ENCODE data around the gene MSN. TPM values are rescaled to one million over a fixed set of nuclear protein-coding genes. Genes with fewer than 3 reads are reported as not detected.
A peak's percentile ranks its signal among the peaks of the same experiment; 100 is the strongest.

Gene MSN
- total RNA-seq, 1 donor from 2014 or later, result 107 TPM

DNA sequence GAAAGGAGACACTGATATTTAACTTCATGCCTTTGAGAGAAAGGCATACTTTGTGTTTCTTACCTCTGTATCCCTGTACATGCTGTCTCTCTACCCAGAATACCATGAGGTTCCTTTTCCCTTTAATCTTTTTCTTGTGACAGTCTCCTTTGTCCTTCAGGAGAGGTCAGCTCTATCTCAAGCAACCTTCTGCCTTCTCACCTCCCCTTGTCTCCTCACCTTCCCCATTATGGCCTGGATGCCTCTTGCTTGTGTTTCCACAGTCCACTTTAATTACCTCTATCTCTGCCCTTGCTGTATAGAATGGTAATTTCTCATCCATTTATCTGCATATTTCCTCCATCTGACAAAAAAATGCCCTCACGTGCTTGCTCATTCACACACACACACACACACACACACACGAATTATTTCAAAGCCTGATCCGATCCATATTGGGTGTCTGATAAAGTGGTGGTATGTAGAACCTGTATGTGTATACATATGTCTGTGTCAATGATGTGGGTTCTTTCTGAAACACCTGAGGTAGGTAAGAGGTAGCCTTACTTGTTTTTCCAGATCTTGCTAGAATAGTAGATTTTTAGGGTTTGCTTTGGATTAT lies 28.5 kb downstream of the MSN start:
- Histone ChIP-seq H3K9me3 (replicated peaks) (no peaks in the 10 kb centered on the region), H3K36me3 (no peaks in the 10 kb centered on the region), H3K27ac (replicated peaks) (peak overlapping the region; percentile 76), H3K27me3 (ENCODE audit: low read depth) (no peaks in the 10 kb centered on the region), H3K4me3 (no peak overlapping the region), H3K4me1 (peaks cover 95% of the 10 kb centered on the region)
- intact Hi-C loops (cut with micrococcal nuclease), result no loop called here
- DNase-seq, result no peak
- TF ChIP-seq, protein P1, sequence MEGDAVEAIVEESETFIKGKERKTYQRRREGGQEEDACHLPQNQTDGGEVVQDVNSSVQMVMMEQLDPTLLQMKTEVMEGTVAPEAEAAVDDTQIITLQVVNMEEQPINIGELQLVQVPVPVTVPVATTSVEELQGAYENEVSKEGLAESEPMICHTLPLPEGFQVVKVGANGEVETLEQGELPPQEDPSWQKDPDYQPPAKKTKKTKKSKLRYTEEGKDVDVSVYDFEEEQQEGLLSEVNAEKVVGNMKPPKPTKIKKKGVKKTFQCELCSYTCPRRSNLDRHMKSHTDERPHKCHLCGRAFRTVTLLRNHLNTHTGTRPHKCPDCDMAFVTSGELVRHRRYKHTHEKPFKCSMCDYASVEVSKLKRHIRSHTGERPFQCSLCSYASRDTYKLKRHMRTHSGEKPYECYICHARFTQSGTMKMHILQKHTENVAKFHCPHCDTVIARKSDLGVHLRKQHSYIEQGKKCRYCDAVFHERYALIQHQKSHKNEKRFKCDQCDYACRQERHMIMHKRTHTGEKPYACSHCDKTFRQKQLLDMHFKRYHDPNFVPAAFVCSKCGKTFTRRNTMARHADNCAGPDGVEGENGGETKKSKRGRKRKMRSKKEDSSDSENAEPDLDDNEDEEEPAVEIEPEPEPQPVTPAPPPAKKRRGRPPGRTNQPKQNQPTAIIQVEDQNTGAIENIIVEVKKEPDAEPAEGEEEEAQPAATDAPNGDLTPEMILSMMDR (IDR thresholded peaks at IDR 0.05; ENCODE audit: borderline replicate concordance), result no peak

DNA sequence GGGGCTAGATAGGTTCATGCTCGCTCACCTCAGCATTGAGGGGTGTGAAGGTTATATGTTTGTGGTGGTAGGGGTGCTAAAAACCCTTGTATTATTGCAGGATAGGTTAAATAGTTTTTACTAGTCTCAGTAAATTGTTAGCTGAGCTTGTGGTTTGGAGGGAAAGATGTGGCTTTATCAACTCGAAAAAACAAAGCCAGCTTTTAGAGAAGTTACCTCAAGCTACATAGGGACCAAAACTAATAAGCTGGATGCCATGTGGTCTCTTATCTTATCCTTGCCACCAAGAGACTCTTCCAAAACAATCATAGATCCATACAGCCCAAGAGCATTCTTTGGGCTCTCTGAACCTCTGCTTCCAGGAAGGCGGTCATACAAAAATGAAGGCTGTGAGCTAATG lies 29.2 kb downstream of the MSN start:
- intact Hi-C loops (cut with micrococcal nuclease), result no loop called here
- no peaks in the 10 kb centered on the region for H3K27me3 ChIP-seq (ENCODE audit: low read depth)
- H3K4me3 ChIP-seq, result no peak overlapping the region
- peak overlapping the region; percentile 76 for H3K27ac ChIP-seq (replicated peaks)
- H3K9me3 ChIP-seq (replicated peaks), result no peaks in the 10 kb centered on the region
- peaks cover 95% of the 10 kb centered on the region for H3K4me1 ChIP-seq
- TF ChIP-seq, protein P1 (IDR thresholded peaks at IDR 0.05; ENCODE audit: borderline replicate concordance), result no peak
- no peaks in the 10 kb centered on the region for H3K36me3 ChIP-seq
- DNase-seq, result no peak

DNA sequence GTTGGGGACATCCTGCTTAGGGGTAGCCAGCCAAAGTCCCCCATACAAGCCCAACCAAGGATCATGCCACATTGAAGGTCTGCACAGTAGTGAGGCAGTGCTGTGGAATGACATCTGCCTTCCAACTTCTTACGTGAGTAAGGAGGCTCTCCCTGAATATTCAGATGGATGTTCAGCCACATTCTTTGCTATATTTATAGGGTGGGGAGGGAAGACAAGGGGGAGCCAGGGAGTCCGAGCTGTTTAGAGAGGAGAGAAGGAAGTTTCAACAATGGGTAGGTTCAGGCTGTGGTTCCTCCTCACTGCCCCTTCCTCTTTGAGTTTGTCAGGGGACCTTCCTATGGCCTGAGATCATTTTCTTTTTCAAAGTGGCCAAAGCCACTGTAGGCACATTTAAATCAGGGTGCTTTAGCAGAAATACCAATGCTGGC lies 29.8 kb downstream of the MSN start:
- Histone ChIP-seq H3K36me3 (no peaks in the 10 kb centered on the region), H3K27ac (replicated peaks) (peak overlapping the region; percentile 76), H3K9me3 (replicated peaks) (no peaks in the 10 kb centered on the region), H3K27me3 (ENCODE audit: low read depth) (no peaks in the 10 kb centered on the region), H3K4me3 (peak overlapping the region; percentile 2), H3K4me1 (peaks cover 93% of the 10 kb centered on the region)
- TF ChIP-seq, protein P1 (IDR thresholded peaks at IDR 0.05; ENCODE audit: borderline replicate concordance), result no peak
- intact Hi-C loops (cut with micrococcal nuclease), result no loop called here
- DNase-seq, result no peak

DNA sequence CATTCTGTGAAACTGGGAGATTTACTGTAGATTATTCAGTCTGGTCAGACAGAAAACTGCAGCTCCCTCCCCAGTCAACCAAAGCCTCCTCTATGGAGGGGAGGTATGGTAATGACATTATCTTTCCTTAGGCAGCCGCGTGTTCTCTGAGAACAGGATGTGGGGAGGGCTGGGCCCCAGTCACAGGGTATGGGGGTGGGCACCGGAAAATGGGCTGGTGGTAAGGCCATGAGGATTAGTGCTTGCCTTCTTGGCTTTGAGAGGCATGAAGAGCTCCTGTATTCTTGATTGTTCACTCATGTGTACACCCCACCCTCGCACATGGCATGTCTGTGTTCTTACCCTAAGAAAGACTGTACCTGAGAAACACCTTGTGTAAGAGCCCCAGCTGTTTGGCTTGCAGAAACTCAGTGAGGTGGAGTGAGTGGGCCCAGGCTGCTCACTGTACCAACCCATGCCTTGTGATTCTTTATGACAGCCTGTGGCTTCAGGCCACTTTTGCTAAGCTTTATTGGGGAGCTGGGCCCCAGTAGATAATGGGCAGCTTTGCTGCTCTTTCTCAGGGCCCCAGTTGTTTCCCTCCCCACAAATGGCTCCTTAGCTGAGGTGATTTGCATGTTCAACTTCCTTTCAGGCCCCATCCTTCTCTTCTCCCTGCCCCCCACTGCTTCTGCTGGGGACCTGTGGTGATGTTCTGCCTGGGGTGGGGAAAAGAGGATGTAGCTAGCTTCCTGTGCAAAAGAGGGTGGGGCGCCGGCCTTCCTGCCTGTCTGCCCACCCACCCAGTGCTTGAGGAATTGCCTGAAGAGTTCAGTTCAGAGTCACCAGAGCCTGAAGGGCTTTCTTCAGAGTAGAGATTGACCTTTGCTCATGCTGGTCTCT lies 30.7 kb downstream of the MSN start:
- TF ChIP-seq, protein P1 (IDR thresholded peaks at IDR 0.05; ENCODE audit: borderline replicate concordance), result no peak
- peak; percentile 44 for DNase-seq
- intact Hi-C loops (cut with micrococcal nuclease), result no loop called here
- peak overlapping the region; percentile 19 for H3K4me3 ChIP-seq
- H3K27me3 ChIP-seq (ENCODE audit: low read depth), result no peaks in the 10 kb centered on the region
- no peaks in the 10 kb centered on the region for H3K36me3 ChIP-seq
- H3K27ac ChIP-seq (replicated peaks), result peak overlapping the region; percentile 76
- H3K4me1 ChIP-seq, result peaks cover 93% of the 10 kb centered on the region
- H3K9me3 ChIP-seq (replicated peaks), result no peaks in the 10 kb centered on the region

DNA sequence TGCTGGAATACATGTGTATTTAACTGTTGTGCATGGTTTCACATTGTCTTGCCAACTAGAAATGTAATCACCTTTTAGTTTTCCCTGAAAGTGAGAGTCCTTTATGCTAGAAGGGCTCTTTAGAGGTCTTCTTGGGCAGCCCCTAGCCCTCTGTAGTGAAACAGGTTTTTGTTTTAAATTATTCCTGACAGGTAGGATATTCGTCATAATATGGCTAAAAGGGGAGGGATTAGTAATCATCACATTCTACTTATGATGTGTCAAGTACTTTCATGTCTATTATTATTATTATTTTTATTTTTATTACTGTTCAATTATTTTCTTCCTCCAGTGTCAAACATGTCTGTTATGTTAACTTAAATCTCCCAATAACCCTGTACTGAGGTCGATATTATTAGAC lies 35.5 kb downstream of the MSN start:
- H3K27ac ChIP-seq (replicated peaks), result peak overlapping the region; percentile 85
- peaks cover 98% of the 10 kb centered on the region for H3K4me1 ChIP-seq

More for the DNA sequence above, 35.5 kb downstream of the MSN start:
- DNase-seq, result no peak
- no peaks in the 10 kb centered on the region for H3K27me3 ChIP-seq (ENCODE audit: low read depth)
- TF ChIP-seq, protein P1 (IDR thresholded peaks at IDR 0.05; ENCODE audit: borderline replicate concordance), result no peak
- no peaks in the 10 kb centered on the region for H3K36me3 ChIP-seq
- intact Hi-C loops (cut with micrococcal nuclease), result loop anchor here (10.0 kb wide), 1 partner anchor 98 kb away; no protein-coding TSS in a partner anchor
- no peaks in the 10 kb centered on the region for H3K9me3 ChIP-seq (replicated peaks)
- no peak overlapping the region for H3K4me3 ChIP-seq

All from left ventricle myocardium inferior (tissue), 1 donor.